Measurements from ENCODE around the gene KDR. TPM values are rescaled to one million over a fixed set of nuclear protein-coding genes. Genes with fewer than 3 reads are reported as not detected.
A peak's percentile ranks its signal among the peaks of the same experiment; 100 is the strongest.

KDR gene
- total and polyA plus RNA-seq, 4 donors, result 8.4 to 132 (median 32.5) TPM

DNA sequence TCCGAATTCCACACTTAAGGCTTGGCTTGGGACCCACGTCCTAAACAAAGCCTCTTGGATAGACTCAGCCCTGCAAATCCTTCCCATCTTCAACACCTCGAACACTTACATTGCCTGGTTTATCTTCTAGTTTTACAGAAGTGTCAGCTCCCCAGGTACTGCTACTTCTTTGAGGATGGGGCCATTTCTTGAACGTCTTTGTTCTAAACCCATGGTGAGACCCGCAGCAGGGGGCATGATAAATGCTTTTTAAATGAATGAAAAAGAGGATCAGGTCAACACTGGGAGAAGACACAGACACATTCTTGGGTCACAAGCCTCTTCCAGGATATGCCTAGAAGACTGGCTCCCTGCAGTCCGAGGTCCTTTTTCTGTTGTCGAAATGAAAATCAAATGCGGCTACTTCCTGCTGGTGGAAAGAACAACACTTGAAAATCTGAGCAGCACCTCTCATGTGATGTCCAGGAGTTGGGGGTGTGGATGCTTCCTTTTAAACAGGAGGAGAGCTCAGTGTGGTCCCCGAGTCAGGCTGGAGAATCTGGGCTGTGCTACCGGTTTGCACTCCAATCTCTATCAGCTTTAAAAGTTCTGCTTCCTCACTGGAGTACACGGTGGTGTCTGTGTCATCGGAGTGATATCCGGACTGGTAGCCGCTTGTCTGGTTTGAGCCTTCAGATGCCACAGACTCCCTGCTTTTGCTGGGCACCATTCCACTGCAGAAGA is 45.8 kb downstream of the KDR start:
- WGBS, 2 donors, result 57 to 65% methylated on average over 14 of the region's 14 CpGs
- Histone ChIP-seq H3K27ac (ENCODE audit: low read depth in 1 of 2, low read length in 1 of 2) (peak overlapping the region; percentile 42 to 75), H3K9ac (ENCODE audit: insufficient read depth in 1 of 2, low read length in 2 of 2) (no peak overlapping the region)

GRCh38 chr4:55078987-55079386 is 46.4 kb downstream of the KDR start:
- 49 to 56% methylated on average over 8 of the region's 8 CpGs for WGBS, 2 donors

More for the DNA sequence above, 45.8 kb downstream of the KDR start:
- TF ChIP-seq, protein P1, sequence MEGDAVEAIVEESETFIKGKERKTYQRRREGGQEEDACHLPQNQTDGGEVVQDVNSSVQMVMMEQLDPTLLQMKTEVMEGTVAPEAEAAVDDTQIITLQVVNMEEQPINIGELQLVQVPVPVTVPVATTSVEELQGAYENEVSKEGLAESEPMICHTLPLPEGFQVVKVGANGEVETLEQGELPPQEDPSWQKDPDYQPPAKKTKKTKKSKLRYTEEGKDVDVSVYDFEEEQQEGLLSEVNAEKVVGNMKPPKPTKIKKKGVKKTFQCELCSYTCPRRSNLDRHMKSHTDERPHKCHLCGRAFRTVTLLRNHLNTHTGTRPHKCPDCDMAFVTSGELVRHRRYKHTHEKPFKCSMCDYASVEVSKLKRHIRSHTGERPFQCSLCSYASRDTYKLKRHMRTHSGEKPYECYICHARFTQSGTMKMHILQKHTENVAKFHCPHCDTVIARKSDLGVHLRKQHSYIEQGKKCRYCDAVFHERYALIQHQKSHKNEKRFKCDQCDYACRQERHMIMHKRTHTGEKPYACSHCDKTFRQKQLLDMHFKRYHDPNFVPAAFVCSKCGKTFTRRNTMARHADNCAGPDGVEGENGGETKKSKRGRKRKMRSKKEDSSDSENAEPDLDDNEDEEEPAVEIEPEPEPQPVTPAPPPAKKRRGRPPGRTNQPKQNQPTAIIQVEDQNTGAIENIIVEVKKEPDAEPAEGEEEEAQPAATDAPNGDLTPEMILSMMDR (IDR thresholded peaks at IDR 0.05; ENCODE audit: control extremely low read depth, extremely low read depth), result no peak
- H3K36me3 ChIP-seq (ENCODE audit: control insufficient read depth in 4 of 4, insufficient read depth in 4 of 4, low read length in 4 of 4), result peaks cover 0 to 3% (median under 1%) of the 10 kb centered on the region in 4 donors
- peaks cover 0 to 2% (median 0%) of the 10 kb centered on the region in 4 donors for H3K9me3 ChIP-seq (ENCODE audit: control insufficient read depth in 4 of 4, insufficient read depth in 3 of 4, low read length in 3 of 4)
- H3K27me3 ChIP-seq (ENCODE audit: control insufficient read depth in 3 of 3, insufficient read depth in 3 of 3, low read length in 2 of 3), result no peaks in the 10 kb centered on the region
- ATAC-seq (ENCODE audit: insufficient read depth, low FRiP score) (no peak), DNase-seq (no peak)
- no peaks in the 10 kb centered on the region for H3K4me1 ChIP-seq (ENCODE audit: control insufficient read depth in 5 of 5, insufficient read depth in 5 of 5, low read length in 5 of 5)
- H3K4me3 ChIP-seq, result no peak overlapping the region

GRCh38 chr4:55077577-55077976 is 47.8 kb downstream of the KDR start:
- TF ChIP-seq, protein P1 (IDR thresholded peaks at IDR 0.05; ENCODE audit: control extremely low read depth, extremely low read depth), result no peak
- no peaks in the 10 kb centered on the region for H3K27me3 ChIP-seq (ENCODE audit: control insufficient read depth in 3 of 3, insufficient read depth in 3 of 3, low read length in 2 of 3)
- H3K9me3 ChIP-seq (ENCODE audit: control insufficient read depth in 4 of 4, insufficient read depth in 3 of 4, low read length in 3 of 4), result peaks cover 0 to 2% (median 0%) of the 10 kb centered on the region in 4 donors
- DNase-seq, result no peak
- WGBS, 2 donors, result 83 to 86% methylated on average over 2 of the region's 2 CpGs
- H3K4me1 ChIP-seq (ENCODE audit: control insufficient read depth in 5 of 5, insufficient read depth in 5 of 5, low read length in 5 of 5), result no peaks in the 10 kb centered on the region
- H3K36me3 ChIP-seq (ENCODE audit: control insufficient read depth in 4 of 4, insufficient read depth in 4 of 4, low read length in 4 of 4), result peaks cover 0 to 1% (median 0%) of the 10 kb centered on the region in 4 donors
- H3K9ac ChIP-seq (ENCODE audit: insufficient read depth in 1 of 2, low read length in 2 of 2), result no peak overlapping the region
- no peak overlapping the region for H3K27ac ChIP-seq (ENCODE audit: low read depth in 1 of 2, low read length in 1 of 2)
- no peak overlapping the region for H3K4me3 ChIP-seq
- ATAC-seq (ENCODE audit: insufficient read depth, low FRiP score), result no peak

More at GRCh38 chr4:55078987-55079386, 46.4 kb downstream of the KDR start:
- Histone ChIP-seq H3K4me1 (ENCODE audit: control insufficient read depth in 5 of 5, insufficient read depth in 5 of 5, low read length in 5 of 5) (no peaks in the 10 kb centered on the region), H3K36me3 (ENCODE audit: control insufficient read depth in 4 of 4, insufficient read depth in 4 of 4, low read length in 4 of 4) (peaks cover 0 to 3% (median under 1%) of the 10 kb centered on the region in 4 donors), H3K9me3 (ENCODE audit: control insufficient read depth in 4 of 4, insufficient read depth in 3 of 4, low read length in 3 of 4) (peaks cover 0 to 2% (median 0%) of the 10 kb centered on the region in 4 donors), H3K4me3 (no peak overlapping the region), H3K27me3 (ENCODE audit: control insufficient read depth in 3 of 3, insufficient read depth in 3 of 3, low read length in 2 of 3) (no peaks in the 10 kb centered on the region), H3K27ac (ENCODE audit: low read depth in 1 of 2, low read length in 1 of 2) (peak overlapping the region; percentile 71 to 75), H3K9ac (ENCODE audit: insufficient read depth in 1 of 2, low read length in 2 of 2) (no peak overlapping the region)
- TF ChIP-seq, protein P1 (IDR thresholded peaks at IDR 0.05; ENCODE audit: control extremely low read depth, extremely low read depth), result no peak
- no peak for ATAC-seq (ENCODE audit: insufficient read depth, low FRiP score)
- DNase-seq, result peak in 2 of 3 donors; percentile 21 to 64
